ENCODE measurements around the gene MTSS2. TPM values are rescaled to one million over a fixed set of nuclear protein-coding genes. Genes with fewer than 3 reads are reported as not detected.
"Not testable (repeated sequence)": the region's sequence is repeated elsewhere in the genome, so short reads cannot be mapped to it uniquely, and the experiment has no call there.

MTSS2 gene
- total and polyA plus RNA-seq, 7 experiments from 2014 or later: 1.4 to 16.7 (median 11.5) TPM; not detected in 2

DNA sequence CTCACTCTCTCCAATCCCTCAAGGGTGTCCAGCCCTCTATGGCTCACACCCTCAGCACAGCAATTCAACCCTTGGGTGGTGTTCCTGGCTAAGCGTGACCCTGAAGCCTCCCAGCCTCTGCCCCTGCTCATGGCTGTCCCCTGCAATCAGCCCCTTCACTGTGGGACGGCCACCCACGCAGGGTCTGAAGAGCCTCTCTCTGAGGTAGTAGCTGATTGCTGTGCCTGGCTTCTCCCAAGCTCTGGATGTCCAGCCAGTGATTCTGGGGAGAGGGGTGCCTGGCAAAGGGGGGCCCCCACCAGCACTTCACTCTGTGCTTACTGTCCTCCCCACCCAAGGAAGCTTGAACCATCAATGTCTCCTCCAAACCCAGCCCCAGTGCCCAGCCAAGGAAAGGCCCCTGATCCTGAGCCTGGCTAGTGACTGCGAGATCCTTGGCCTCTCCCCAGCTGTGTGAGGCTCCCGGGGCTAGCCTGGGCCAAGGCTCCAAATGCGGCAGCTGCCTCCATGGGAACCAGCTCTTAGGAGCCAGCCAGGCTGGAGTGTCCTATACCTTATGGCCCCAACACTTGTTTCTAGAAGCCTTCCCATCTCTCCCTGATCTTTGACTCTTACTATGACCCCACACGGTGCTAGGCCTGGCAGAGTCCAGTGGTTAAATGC lies 9.9 kb downstream of the MTSS2 start:
- Mint-ChIP-seq H3K9me3 (peaks cover 0 to 4% (median 0%) of the 10 kb centered on the region in 11 donors), H3K27me3 (no peaks in the 10 kb centered on the region), H3K36me3 (no peaks in the 10 kb centered on the region), H3K4me3 (no peak overlapping the region), H3K27ac (no peak overlapping the region), H3K4me1 (peaks cover 0 to 5% (median 0%) of the 10 kb centered on the region in 7 donors)
- CTCF ChIA-PET: no interaction called here
- H3K27ac ChIP-seq (ENCODE audit: low read depth, low read length): no peak overlapping the region
- no peaks in the 10 kb centered on the region for H3K4me1 ChIP-seq (ENCODE audit: control insufficient read depth in 2 of 2, insufficient read depth in 2 of 2, low read length in 2 of 2)
- no peaks in the 10 kb centered on the region for H3K36me3 ChIP-seq (ENCODE audit: control insufficient read depth in 2 of 3, insufficient read depth in 3 of 3, low read length in 3 of 3)
- POLR2A ChIA-PET: no interaction called here
- DNase-seq: no peak
- ATAC-seq: no peak
- H3K27me3 ChIP-seq (ENCODE audit: control insufficient read depth in 2 of 2, insufficient read depth in 2 of 2, low read length in 2 of 2): no peaks in the 10 kb centered on the region
- no peaks in the 10 kb centered on the region for H3K9me3 ChIP-seq (ENCODE audit: control insufficient read depth in 2 of 3, low read length in 3 of 3)
- intact Hi-C loops (cut with micrococcal nuclease): no loop called here
- no peak overlapping the region for H3K4me3 ChIP-seq (ENCODE audit: low read length)

DNA sequence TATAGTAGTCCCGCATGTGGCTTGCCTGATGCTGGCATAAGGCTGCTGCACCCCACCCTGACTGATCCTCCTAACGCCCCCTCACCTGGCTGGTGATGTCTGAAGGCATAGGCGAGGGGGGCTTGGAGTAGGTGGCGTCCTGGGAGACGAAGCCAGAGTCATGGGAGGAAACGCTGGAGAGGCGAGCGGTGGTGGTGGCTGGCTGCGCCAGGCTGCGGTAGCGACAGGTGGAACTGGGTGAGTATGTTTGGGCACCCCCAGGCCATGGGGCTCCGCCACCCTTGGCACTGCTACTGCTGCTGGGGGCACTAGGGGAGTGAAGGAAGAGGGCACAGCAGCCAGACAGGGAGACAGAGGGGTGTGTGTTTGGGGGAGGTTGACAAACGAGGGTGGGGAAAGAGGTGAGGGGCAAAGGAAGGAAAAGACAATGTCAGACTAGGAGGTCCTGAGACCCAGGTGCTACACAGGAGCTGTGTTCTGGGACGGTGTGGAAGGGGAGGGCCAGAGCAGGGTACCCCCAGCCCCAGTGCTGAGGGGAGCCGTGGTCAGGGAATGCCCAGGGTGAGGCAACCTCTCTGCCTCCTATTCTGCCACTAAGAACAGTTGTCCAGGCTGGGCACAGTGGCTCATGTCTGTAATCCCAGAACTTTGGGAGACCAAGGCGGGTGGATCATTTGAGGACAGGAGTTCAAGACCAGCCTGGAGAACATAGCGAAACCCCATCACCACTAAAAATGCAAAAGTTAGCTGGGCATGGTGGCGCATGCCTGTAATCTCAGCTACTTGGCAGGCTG lies 11.4 kb downstream of the MTSS2 start:
- ChIA-PET POLR2A (no interaction called here), CTCF (no interaction called here)
- DNase-seq (no peak), ATAC-seq (no peak)
- H3K27me3 ChIP-seq (ENCODE audit: control insufficient read depth in 2 of 2, insufficient read depth in 2 of 2, low read length in 2 of 2): no peaks in the 10 kb centered on the region
- Mint-ChIP-seq H3K4me3 (no peak overlapping the region), H3K9me3 (peaks cover 0 to 4% (median 0%) of the 10 kb centered on the region in 11 donors), H3K4me1 (peaks cover 0 to 3% (median 0%) of the 10 kb centered on the region in 7 donors), H3K27ac (peak overlapping the region in 1 of 9 donors; percentile 11), H3K27me3 (no peaks in the 10 kb centered on the region), H3K36me3 (peaks cover 0 to 6% (median 0%) of the 10 kb centered on the region in 5 donors)
- H3K36me3 ChIP-seq (ENCODE audit: control insufficient read depth in 2 of 3, insufficient read depth in 3 of 3, low read length in 3 of 3): no peaks in the 10 kb centered on the region
- no peak overlapping the region for H3K27ac ChIP-seq (ENCODE audit: low read depth, low read length)
- no peaks in the 10 kb centered on the region for H3K4me1 ChIP-seq (ENCODE audit: control insufficient read depth in 2 of 2, insufficient read depth in 2 of 2, low read length in 2 of 2)
- no peaks in the 10 kb centered on the region for H3K9me3 ChIP-seq (ENCODE audit: control insufficient read depth in 2 of 3, low read length in 3 of 3)
- H3K4me3 ChIP-seq (ENCODE audit: low read length): no peak overlapping the region
- intact Hi-C loops (cut with micrococcal nuclease): no loop called here

DNA sequence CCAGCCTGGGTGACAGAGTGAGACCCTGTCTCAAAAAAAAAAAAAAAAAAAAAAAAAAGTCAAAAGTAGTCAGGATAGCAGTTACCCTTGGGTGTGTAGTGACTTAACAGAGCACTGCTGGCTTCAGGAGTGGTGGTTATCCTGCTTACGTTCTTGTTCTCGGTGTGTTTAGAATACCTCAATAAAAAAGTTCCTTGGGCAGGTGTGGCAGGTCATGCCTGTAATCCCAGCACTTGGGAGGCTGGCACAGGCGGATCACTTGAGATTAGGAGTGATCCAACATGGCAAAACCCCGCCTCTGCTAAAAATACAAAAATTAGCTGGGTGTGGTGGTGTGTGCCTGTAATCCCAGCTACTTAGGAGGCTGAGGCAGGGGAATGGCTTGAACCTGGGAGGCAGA lies 14.9 kb downstream of the MTSS2 start:
- H3K27ac Mint-ChIP-seq; intact Hi-C loops (cut with micrococcal nuclease); ATAC-seq: not testable (repeated sequence)

DNA sequence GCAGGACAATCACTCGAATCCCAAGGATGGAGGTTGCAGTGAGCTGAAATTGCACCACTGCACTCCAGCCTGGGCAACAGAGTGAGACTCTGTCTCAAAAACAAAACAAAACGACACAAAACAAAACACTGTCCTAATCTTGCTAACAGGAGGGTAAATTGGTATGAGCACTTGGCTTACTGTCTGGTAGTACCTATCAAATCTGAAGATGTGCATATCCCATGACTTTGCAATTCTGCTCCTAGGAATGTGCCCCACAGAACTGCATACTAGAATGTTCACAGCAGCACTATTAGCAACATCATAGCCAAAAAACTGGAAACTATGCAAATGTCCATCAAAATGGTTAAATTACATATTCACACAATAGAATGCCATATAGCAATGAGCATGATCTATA lies 15.7 kb downstream of the MTSS2 start:
- peaks cover 0 to 3% (median 0%) of the 10 kb centered on the region in 5 donors for H3K27me3 Mint-ChIP-seq
- no peaks in the 10 kb centered on the region for H3K4me1 Mint-ChIP-seq
- Histone ChIP-seq H3K4me1 (ENCODE audit: control insufficient read depth in 2 of 2, insufficient read depth in 2 of 2, low read length in 2 of 2) (no peaks in the 10 kb centered on the region), H3K4me3 (ENCODE audit: low read length) (no peak overlapping the region), H3K36me3 (ENCODE audit: control insufficient read depth in 2 of 3, insufficient read depth in 3 of 3, low read length in 3 of 3) (no peaks in the 10 kb centered on the region), H3K9me3 (ENCODE audit: control insufficient read depth in 2 of 3, low read length in 3 of 3) (no peaks in the 10 kb centered on the region), H3K27ac (ENCODE audit: low read depth, low read length) (no peak overlapping the region), H3K27me3 (ENCODE audit: control insufficient read depth in 2 of 2, insufficient read depth in 2 of 2, low read length in 2 of 2) (no peaks in the 10 kb centered on the region)
- ChIA-PET CTCF (interaction anchor here (1.0 kb wide), 1 partner anchor 98 kb away, joined by 3 read pairs; no protein-coding TSS in a partner anchor), POLR2A (no interaction called here)
- peaks cover 0 to 6% (median 0%) of the 10 kb centered on the region in 11 donors for H3K9me3 Mint-ChIP-seq
- intact Hi-C loops (cut with micrococcal nuclease): no loop called here
- ATAC-seq (no peak), DNase-seq (no peak)
- H3K36me3 Mint-ChIP-seq: peaks cover 4 to 25% (median 13%) of the 10 kb centered on the region in 5 donors
- no peak overlapping the region for H3K27ac Mint-ChIP-seq
- H3K4me3 Mint-ChIP-seq: no peak overlapping the region

More for the DNA sequence above, 14.9 kb downstream of the MTSS2 start:
- peaks cover under 1 to 22% (median 13%) of the 10 kb centered on the region in 5 donors for H3K36me3 Mint-ChIP-seq
- H3K27ac ChIP-seq (ENCODE audit: low read depth, low read length); H3K9me3 Mint-ChIP-seq; POLR2A ChIA-PET; H3K36me3 ChIP-seq (ENCODE audit: control insufficient read depth in 2 of 3, insufficient read depth in 3 of 3, low read length in 3 of 3); H3K9me3 ChIP-seq (ENCODE audit: control insufficient read depth in 2 of 3, low read length in 3 of 3); H3K4me3 Mint-ChIP-seq; DNase-seq; H3K4me1 Mint-ChIP-seq; H3K4me1 ChIP-seq (ENCODE audit: control insufficient read depth in 2 of 2, insufficient read depth in 2 of 2, low read length in 2 of 2); H3K27me3 ChIP-seq (ENCODE audit: control insufficient read depth in 2 of 2, insufficient read depth in 2 of 2, low read length in 2 of 2); H3K4me3 ChIP-seq (ENCODE audit: low read length); H3K27me3 Mint-ChIP-seq: not testable (repeated sequence)
- CTCF ChIA-PET: interaction anchor here (1.0 kb wide), 1 partner anchor 97 kb away, joined by 3 read pairs; no protein-coding TSS in a partner anchor

DNA sequence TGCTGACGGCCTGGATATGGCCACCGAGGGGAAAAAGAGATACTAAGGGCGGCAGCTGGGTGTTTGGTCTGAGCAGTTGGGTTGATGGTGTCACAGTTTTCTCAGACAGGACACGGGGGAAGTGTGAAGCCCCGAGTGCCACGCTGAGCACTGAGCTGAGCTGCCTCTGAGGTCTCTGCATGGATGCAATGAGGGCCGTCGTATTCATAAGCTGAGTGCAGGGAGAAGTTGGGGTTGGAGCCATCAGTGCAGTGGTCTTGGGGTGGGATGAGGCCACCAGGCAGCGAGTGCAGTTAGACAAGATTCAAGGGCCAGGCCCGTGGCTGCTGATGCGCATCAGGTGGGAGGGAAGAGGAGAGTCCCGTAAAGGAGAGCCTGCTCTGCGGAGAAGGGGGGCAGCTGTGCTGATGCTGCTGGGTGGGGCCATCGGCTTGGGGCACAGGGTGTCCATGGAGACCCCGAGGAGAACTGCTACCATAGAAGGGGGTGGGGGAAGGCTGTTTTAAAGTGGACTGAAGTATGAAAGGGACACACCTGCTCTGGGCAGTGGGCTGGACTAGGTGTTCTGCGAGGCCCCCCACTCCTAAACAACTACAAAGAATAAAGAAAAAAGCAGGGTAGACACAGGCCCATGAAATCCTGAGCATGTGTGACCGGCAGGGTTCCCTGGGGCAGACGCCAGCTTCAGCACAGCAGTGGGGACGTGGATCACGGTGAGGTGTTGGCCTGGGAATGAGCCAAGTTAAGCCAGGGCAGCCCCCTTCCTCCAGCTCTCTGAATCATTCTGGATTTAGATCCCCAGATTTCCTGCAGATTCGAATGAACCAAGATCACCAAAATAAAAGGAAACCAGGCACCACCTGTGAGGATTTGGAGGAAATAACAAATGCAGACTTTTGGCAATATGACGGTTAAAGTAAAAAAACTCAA lies 19.8 kb downstream of the MTSS2 start:
- Mint-ChIP-seq H3K27ac (no peak overlapping the region), H3K9me3 (peaks cover 0 to 6% (median 0%) of the 10 kb centered on the region in 11 donors), H3K4me1 (no peaks in the 10 kb centered on the region), H3K27me3 (peaks cover 0 to 3% (median 0%) of the 10 kb centered on the region in 5 donors), H3K4me3 (no peak overlapping the region), H3K36me3 (peaks cover 4 to 25% (median 13%) of the 10 kb centered on the region in 5 donors)
- Histone ChIP-seq H3K27ac (ENCODE audit: low read depth, low read length) (no peak overlapping the region), H3K27me3 (ENCODE audit: control insufficient read depth in 2 of 2, insufficient read depth in 2 of 2, low read length in 2 of 2) (no peaks in the 10 kb centered on the region), H3K4me1 (ENCODE audit: control insufficient read depth in 2 of 2, insufficient read depth in 2 of 2, low read length in 2 of 2) (no peaks in the 10 kb centered on the region), H3K4me3 (ENCODE audit: low read length) (no peak overlapping the region), H3K36me3 (ENCODE audit: control insufficient read depth in 2 of 3, insufficient read depth in 3 of 3, low read length in 3 of 3) (no peaks in the 10 kb centered on the region), H3K9me3 (ENCODE audit: control insufficient read depth in 2 of 3, low read length in 3 of 3) (no peaks in the 10 kb centered on the region)
- ATAC-seq (no peak), DNase-seq (no peak)
- CTCF ChIA-PET: no interaction called here
- intact Hi-C loops (cut with micrococcal nuclease): no loop called here
- POLR2A ChIA-PET: no interaction called here

DNA sequence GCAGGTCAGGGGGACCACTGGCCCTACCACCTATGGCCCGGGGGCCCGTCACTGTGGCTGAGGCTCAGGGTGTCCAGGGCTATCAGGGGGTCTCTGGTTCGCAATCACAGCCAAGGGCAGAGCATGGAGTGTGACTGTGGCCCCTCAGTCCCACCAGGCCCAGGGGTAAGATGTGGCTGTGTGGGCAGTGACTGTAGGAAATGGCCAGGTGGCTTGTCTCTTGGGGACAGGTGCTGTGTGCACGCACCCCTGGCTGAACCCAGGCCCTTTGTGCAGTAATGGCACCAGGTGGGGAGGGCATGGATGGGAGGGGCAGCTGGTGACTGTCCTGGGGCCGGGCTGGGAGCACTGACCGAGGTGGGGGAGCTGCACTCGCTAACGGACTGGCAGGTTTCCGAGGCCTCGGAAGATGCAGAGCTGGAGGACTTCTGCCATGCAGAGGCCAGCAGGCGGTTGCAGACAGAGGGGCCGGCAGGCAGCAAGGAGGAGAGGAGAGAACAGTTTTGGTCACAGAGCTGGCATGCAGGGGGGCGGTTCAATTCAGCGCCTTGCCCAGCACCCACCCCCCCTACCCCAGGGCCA lies 20.6 kb downstream of the MTSS2 start:
- Histone ChIP-seq H3K4me3 (ENCODE audit: low read length) (no peak overlapping the region), H3K9me3 (ENCODE audit: control insufficient read depth in 2 of 3, low read length in 3 of 3) (no peaks in the 10 kb centered on the region), H3K27me3 (ENCODE audit: control insufficient read depth in 2 of 2, insufficient read depth in 2 of 2, low read length in 2 of 2) (no peaks in the 10 kb centered on the region), H3K36me3 (ENCODE audit: control insufficient read depth in 2 of 3, insufficient read depth in 3 of 3, low read length in 3 of 3) (no peaks in the 10 kb centered on the region), H3K27ac (ENCODE audit: low read depth, low read length) (no peak overlapping the region), H3K4me1 (ENCODE audit: control insufficient read depth in 2 of 2, insufficient read depth in 2 of 2, low read length in 2 of 2) (no peaks in the 10 kb centered on the region)
- Mint-ChIP-seq H3K36me3 (peaks cover under 1 to 20% (median 13%) of the 10 kb centered on the region in 5 donors), H3K27ac (no peak overlapping the region), H3K4me1 (no peaks in the 10 kb centered on the region), H3K27me3 (peaks cover 0 to 3% (median 0%) of the 10 kb centered on the region in 5 donors), H3K9me3 (peaks cover 0 to 6% (median 0%) of the 10 kb centered on the region in 11 donors), H3K4me3 (no peak overlapping the region)
- intact Hi-C loops (cut with micrococcal nuclease): no loop called here
- DNase-seq (no peak), ATAC-seq (peak; percentile 25)
- ChIA-PET CTCF (no interaction called here), POLR2A (no interaction called here)
